Tibial nerve (tissue), 4 donors: ENCODE measurements around the gene TRDN. TPM values are rescaled to one million over a fixed set of nuclear protein-coding genes. Genes with fewer than 3 reads are reported as not detected.

ENCODE experiments used
- DNase-seq, 2 donors: peaks; one replicate each; pipeline ENCODE4 v3.0.0-alpha.2; 2019; ENCODE audit warnings: low spot score in 2 of 2
- H3K27ac ChIP-seq, 4 donors: fragments of 200-600 bp; sonication (generic) in 3 of 4; one replicate each; pipeline ENCODE4 v1.5.1; 2017 to 2019; ENCODE audit warnings: mild to moderate bottlenecking in 1 of 4
- H3K27me3 ChIP-seq, 2 donors: fragments of 200-600 bp; sonication (generic) in 1 of 2; one replicate each; pipeline versions ENCODE4 v1.5.1 to v1.6.0; 2017 to 2019
- H3K36me3 ChIP-seq, 3 donors: fragments of 200-600 bp; sonication (generic); one replicate each; pipeline ENCODE4 v1.5.1; 2018 to 2019
- H3K4me1 ChIP-seq, 4 donors: fragments of 200-600 bp; sonication (generic) in 3 of 4; one replicate each; pipeline ENCODE4 v1.5.1; 2017 to 2019
- H3K4me3 ChIP-seq, 4 donors: fragments of 200-600 bp; sonication (generic) in 3 of 4; one replicate each; pipeline ENCODE4 v1.5.1; 2017 to 2019; ENCODE audit warnings: mild to moderate bottlenecking in 1 of 4, moderate library complexity in 1 of 4
- H3K9me3 ChIP-seq, 4 donors: fragments of 200-600 bp; sonication (generic) in 3 of 4; one replicate each; pipeline ENCODE4 v1.5.1; 2017 to 2019
- CTCF ChIP-seq, 5 experiments: fragments of 200-600 bp in 3 of 5; fragments of 450-650 bp in 2 of 5; sonication (generic) in 3 of 5; IDR thresholded peaks; one replicate each; pipeline ENCODE4 v1.5.1; 2016 to 2019; ENCODE audit warnings: antibody characterized with exemption in 5 of 5, mild to moderate bottlenecking in 3 of 5, moderate library complexity in 2 of 5
- EP300 ChIP-seq, 2 donors: sonication (generic); formaldehyde crosslinking; IDR thresholded peaks; one replicate each; pipeline ENCODE4 v1.6.1; 2017; ENCODE audit warnings: antibody characterized with exemption in 2 of 2, mild to moderate bottlenecking in 1 of 2
- POLR2A ChIP-seq, 2 donors: fragments of 450-650 bp; IDR thresholded peaks; one replicate each; pipeline ENCODE4 v1.6.1; 2017; ENCODE audit warnings: antibody characterized with exemption in 2 of 2, mild to moderate bottlenecking in 2 of 2, moderate library complexity in 2 of 2
- WGBS, 2 donors: methylation state at CpG; one replicate each; pipeline ENCODE4 v1.1.5; 2018; 5-methylcytosine and 5-hydroxymethylcytosine counted together
- total RNA-seq, 4 donors: library from RNA; depleted of rRNA; stranded (reverse); fragments of >200 nt; gene quantifications; one replicate each; pipeline ENCODE4 v1.1.0, GENCODE V29; 2016

TRDN gene
- total RNA-seq, 4 donors from 2014 or later, result 0.30 to 0.59 TPM; not detected in 2

GRCh38 chr6:123420512-123420911 lies 216.2 kb downstream of the TRDN start:
- WGBS, 2 donors, result 87 to 93% methylated on average over 1 of the region's 1 CpG
- no peak for DNase-seq
- TF ChIP-seq POLR2A (IDR thresholded peaks at IDR 0.05) (no peak), EP300 (IDR thresholded peaks at IDR 0.05) (no peak), CTCF (IDR thresholded peaks at IDR 0.05) (no peak)
- no peak overlapping the region for H3K27ac ChIP-seq
- H3K9me3 ChIP-seq, result no peaks in the 10 kb centered on the region
- H3K4me1 ChIP-seq, result peaks cover 0 to 22% (median 0%) of the 10 kb centered on the region in 4 donors
- H3K36me3 ChIP-seq, result no peaks in the 10 kb centered on the region
- no peak overlapping the region for H3K4me3 ChIP-seq
- no peaks in the 10 kb centered on the region for H3K27me3 ChIP-seq

GRCh38 chr6:123418071-123418470 lies 218.7 kb downstream of the TRDN start:
- H3K36me3 ChIP-seq, result no peaks in the 10 kb centered on the region
- H3K9me3 ChIP-seq, result no peaks in the 10 kb centered on the region
- no peak overlapping the region for H3K4me3 ChIP-seq
- WGBS, 2 donors, result 53 to 54% methylated on average over 3 of the region's 3 CpGs
- H3K27me3 ChIP-seq, result no peaks in the 10 kb centered on the region
- H3K27ac ChIP-seq, result peak overlapping the region in 1 of 4 donors; percentile 54
- DNase-seq, result no peak
- no peak for TF ChIP-seq EP300 (IDR thresholded peaks at IDR 0.05)
- TF ChIP-seq POLR2A (IDR thresholded peaks at IDR 0.05), result no peak
- no peak for TF ChIP-seq CTCF (IDR thresholded peaks at IDR 0.05)
- H3K4me1 ChIP-seq, result peaks cover 0 to 25% (median 0%) of the 10 kb centered on the region in 4 donors

GRCh38 chr6:123417535-123417934 lies 219.2 kb downstream of the TRDN start:
- no peak for DNase-seq
- H3K36me3 ChIP-seq, result no peaks in the 10 kb centered on the region
- H3K27me3 ChIP-seq, result no peaks in the 10 kb centered on the region
- H3K4me1 ChIP-seq, result peaks cover 0 to 25% (median 0%) of the 10 kb centered on the region in 4 donors
- no peaks in the 10 kb centered on the region for H3K9me3 ChIP-seq
- TF ChIP-seq EP300 (IDR thresholded peaks at IDR 0.05) (no peak), CTCF (IDR thresholded peaks at IDR 0.05) (no peak)
- H3K27ac ChIP-seq, result peak overlapping the region in 1 of 4 donors; percentile 54
- H3K4me3 ChIP-seq, result no peak overlapping the region
- 42 to 47% methylated on average over 3 of the region's 3 CpGs for WGBS, 2 donors

GRCh38 chr6:123415844-123416468 lies 220.8 kb downstream of the TRDN start:
- WGBS, 2 donors, result 13 to 17% methylated on average over 6 of the region's 6 CpGs

More at GRCh38 chr6:123415844-123416468, 220.8 kb downstream of the TRDN start:
- H3K27ac ChIP-seq, result peak overlapping the region in 1 of 4 donors; percentile 7
- H3K4me1 ChIP-seq, result peaks cover 0 to 25% (median 0%) of the 10 kb centered on the region in 4 donors
- no peaks in the 10 kb centered on the region for H3K9me3 ChIP-seq
- DNase-seq, result peak; percentile 42 to 82
- no peaks in the 10 kb centered on the region for H3K36me3 ChIP-seq
- TF ChIP-seq CTCF (IDR thresholded peaks at IDR 0.05) (peak; percentile 60 to 79 (median 68)), EP300 (IDR thresholded peaks at IDR 0.05) (no peak), POLR2A (IDR thresholded peaks at IDR 0.05) (no peak)
- no peaks in the 10 kb centered on the region for H3K27me3 ChIP-seq
- H3K4me3 ChIP-seq, result no peak overlapping the region
